ENCODE data around the gene ARHGEF28. TPM values are rescaled to one million over a fixed set of nuclear protein-coding genes. Genes with fewer than 3 reads are reported as not detected.

ARHGEF28 gene
- polyA plus RNA-seq, 1 donor: 16.6 TPM

- peak in 1 of 2 donors; percentile 46 for DNase-seq
- WGBS (ENCODE audit: insufficient coverage, low lambda C conversion rate): no CpG with 5 or more reads among the region's 8 CpGs
- Histone ChIP-seq H3K4me1 (ENCODE audit: control insufficient read depth, insufficient read depth, low read length) (no peaks in the 10 kb centered on the region), H3K36me3 (ENCODE audit: control insufficient read depth, insufficient read depth, low read length) (no peaks in the 10 kb centered on the region), H3K9me3 (ENCODE audit: control insufficient read depth, low read depth, low read length) (no peaks in the 10 kb centered on the region), H3K27ac (ENCODE audit: low read length) (peak overlapping the region; percentile 14), H3K27me3 (ENCODE audit: control insufficient read depth, insufficient read depth, low read length) (no peaks in the 10 kb centered on the region), H3K4me3 (ENCODE audit: low read length) (peak overlapping the region; percentile 53)
Measured at GRCh38 chr5:73814233-73814846, 188.3 kb downstream of the ARHGEF28 start.

- H3K36me3 ChIP-seq (ENCODE audit: control insufficient read depth, insufficient read depth, low read length): no peaks in the 10 kb centered on the region
- DNase-seq: no peak
- H3K4me1 ChIP-seq (ENCODE audit: control insufficient read depth, insufficient read depth, low read length): peaks cover 4% of the 10 kb centered on the region
- no peak overlapping the region for H3K4me3 ChIP-seq (ENCODE audit: low read length)
- no peaks in the 10 kb centered on the region for H3K9me3 ChIP-seq (ENCODE audit: control insufficient read depth, low read depth, low read length)
- H3K27me3 ChIP-seq (ENCODE audit: control insufficient read depth, insufficient read depth, low read length): no peaks in the 10 kb centered on the region
- WGBS (ENCODE audit: insufficient coverage, low lambda C conversion rate): no CpG with 5 or more reads among the region's 4 CpGs
- H3K27ac ChIP-seq (ENCODE audit: low read length): no peak overlapping the region
Measured at GRCh38 chr5:73815631-73816030, 189.6 kb downstream of the ARHGEF28 start.

- DNase-seq: no peak
- Histone ChIP-seq H3K27ac (ENCODE audit: low read length) (no peak overlapping the region), H3K27me3 (ENCODE audit: control insufficient read depth, insufficient read depth, low read length) (no peaks in the 10 kb centered on the region), H3K4me3 (ENCODE audit: low read length) (no peak overlapping the region), H3K9me3 (ENCODE audit: control insufficient read depth, low read depth, low read length) (no peaks in the 10 kb centered on the region), H3K4me1 (ENCODE audit: control insufficient read depth, insufficient read depth, low read length) (peaks cover 5% of the 10 kb centered on the region), H3K36me3 (ENCODE audit: control insufficient read depth, insufficient read depth, low read length) (no peaks in the 10 kb centered on the region)
- 100% methylated on average over 2 of the region's 5 CpGs for WGBS (ENCODE audit: insufficient coverage, low lambda C conversion rate)
Measured at GRCh38 chr5:73816656-73817420, 190.8 kb downstream of the ARHGEF28 start.

GRCh38 chr5:73818357-73818756 lies 192.4 kb downstream of the ARHGEF28 start:
- peaks cover 10% of the 10 kb centered on the region for H3K4me1 ChIP-seq (ENCODE audit: control insufficient read depth, insufficient read depth, low read length)
- DNase-seq: no peak
- no peaks in the 10 kb centered on the region for H3K36me3 ChIP-seq (ENCODE audit: control insufficient read depth, insufficient read depth, low read length)
- H3K27ac ChIP-seq (ENCODE audit: low read length): no peak overlapping the region
- no peak overlapping the region for H3K4me3 ChIP-seq (ENCODE audit: low read length)
- no peaks in the 10 kb centered on the region for H3K9me3 ChIP-seq (ENCODE audit: control insufficient read depth, low read depth, low read length)
- no peaks in the 10 kb centered on the region for H3K27me3 ChIP-seq (ENCODE audit: control insufficient read depth, insufficient read depth, low read length)

- H3K27ac ChIP-seq (ENCODE audit: low read length): no peak overlapping the region
- DNase-seq: peak; percentile 47 to 60
Measured at GRCh38 chr5:73820326-73820725, 194.3 kb downstream of the ARHGEF28 start.

GRCh38 chr5:73821003-73821402 lies 195.0 kb downstream of the ARHGEF28 start:
- no peaks in the 10 kb centered on the region for H3K9me3 ChIP-seq (ENCODE audit: control insufficient read depth, low read depth, low read length)
- WGBS (ENCODE audit: insufficient coverage, low lambda C conversion rate): 100% methylated on average over 1 of the region's 4 CpGs
- no peak overlapping the region for H3K4me3 ChIP-seq (ENCODE audit: low read length)
- no peaks in the 10 kb centered on the region for H3K27me3 ChIP-seq (ENCODE audit: control insufficient read depth, insufficient read depth, low read length)
- H3K36me3 ChIP-seq (ENCODE audit: control insufficient read depth, insufficient read depth, low read length): no peaks in the 10 kb centered on the region
- DNase-seq: no peak
- H3K27ac ChIP-seq (ENCODE audit: low read length): no peak overlapping the region
- H3K4me1 ChIP-seq (ENCODE audit: control insufficient read depth, insufficient read depth, low read length): peaks cover 12% of the 10 kb centered on the region

More at GRCh38 chr5:73820326-73820725, 194.3 kb downstream of the ARHGEF28 start:
- no peaks in the 10 kb centered on the region for H3K9me3 ChIP-seq (ENCODE audit: control insufficient read depth, low read depth, low read length)
- WGBS (ENCODE audit: insufficient coverage, low lambda C conversion rate): no CpG with 5 or more reads among the region's 2 CpGs
- H3K36me3 ChIP-seq (ENCODE audit: control insufficient read depth, insufficient read depth, low read length): no peaks in the 10 kb centered on the region
- H3K27me3 ChIP-seq (ENCODE audit: control insufficient read depth, insufficient read depth, low read length): no peaks in the 10 kb centered on the region
- no peak overlapping the region for H3K4me3 ChIP-seq (ENCODE audit: low read length)
- H3K4me1 ChIP-seq (ENCODE audit: control insufficient read depth, insufficient read depth, low read length): peaks cover 12% of the 10 kb centered on the region

GRCh38 chr5:73822278-73822988 lies 196.4 kb downstream of the ARHGEF28 start:
- no peak for DNase-seq
- whole genome bisulfite sequencing (ENCODE audit: insufficient coverage, low lambda C conversion rate): no CpG with 5 or more reads among the region's 2 CpGs
- no peak overlapping the region for H3K27ac ChIP-seq (ENCODE audit: low read length)
- H3K4me3 ChIP-seq (ENCODE audit: low read length): no peak overlapping the region
- no peaks in the 10 kb centered on the region for H3K9me3 ChIP-seq (ENCODE audit: control insufficient read depth, low read depth, low read length)
- H3K36me3 ChIP-seq (ENCODE audit: control insufficient read depth, insufficient read depth, low read length): no peaks in the 10 kb centered on the region
- H3K27me3 ChIP-seq (ENCODE audit: control insufficient read depth, insufficient read depth, low read length): no peaks in the 10 kb centered on the region
- H3K4me1 ChIP-seq (ENCODE audit: control insufficient read depth, insufficient read depth, low read length): peaks cover 12% of the 10 kb centered on the region

GRCh38 chr5:73822989-73823339 lies 197.0 kb downstream of the ARHGEF28 start:
- H3K4me1 ChIP-seq (ENCODE audit: control insufficient read depth, insufficient read depth, low read length): peaks cover 12% of the 10 kb centered on the region
- H3K27me3 ChIP-seq (ENCODE audit: control insufficient read depth, insufficient read depth, low read length): no peaks in the 10 kb centered on the region
- H3K4me3 ChIP-seq (ENCODE audit: low read length): no peak overlapping the region
- WGBS (ENCODE audit: insufficient coverage, low lambda C conversion rate): 40% methylated on average over 1 of the region's 4 CpGs
- DNase-seq: peak in 1 of 2 donors; percentile 57
- no peak overlapping the region for H3K27ac ChIP-seq (ENCODE audit: low read length)
- no peaks in the 10 kb centered on the region for H3K36me3 ChIP-seq (ENCODE audit: control insufficient read depth, insufficient read depth, low read length)
- H3K9me3 ChIP-seq (ENCODE audit: control insufficient read depth, low read depth, low read length): no peaks in the 10 kb centered on the region

GRCh38 chr5:73823508-73823925 lies 197.5 kb downstream of the ARHGEF28 start:
- no CpG with 5 or more reads among the region's 1 CpG for WGBS (ENCODE audit: insufficient coverage, low lambda C conversion rate)
- no peak overlapping the region for H3K27ac ChIP-seq (ENCODE audit: low read length)
- peaks cover 12% of the 10 kb centered on the region for H3K4me1 ChIP-seq (ENCODE audit: control insufficient read depth, insufficient read depth, low read length)
- H3K27me3 ChIP-seq (ENCODE audit: control insufficient read depth, insufficient read depth, low read length): no peaks in the 10 kb centered on the region
- H3K4me3 ChIP-seq (ENCODE audit: low read length): no peak overlapping the region
- H3K9me3 ChIP-seq (ENCODE audit: control insufficient read depth, low read depth, low read length): no peaks in the 10 kb centered on the region
- peak in 1 of 2 donors; percentile 40 for DNase-seq
- H3K36me3 ChIP-seq (ENCODE audit: control insufficient read depth, insufficient read depth, low read length): no peaks in the 10 kb centered on the region

GRCh38 chr5:73825199-73825598 lies 199.2 kb downstream of the ARHGEF28 start:
- Histone ChIP-seq H3K4me1 (ENCODE audit: control insufficient read depth, insufficient read depth, low read length) (peaks cover 15% of the 10 kb centered on the region), H3K36me3 (ENCODE audit: control insufficient read depth, insufficient read depth, low read length) (no peaks in the 10 kb centered on the region), H3K27ac (ENCODE audit: low read length) (no peak overlapping the region), H3K4me3 (ENCODE audit: low read length) (no peak overlapping the region), H3K27me3 (ENCODE audit: control insufficient read depth, insufficient read depth, low read length) (no peaks in the 10 kb centered on the region), H3K9me3 (ENCODE audit: control insufficient read depth, low read depth, low read length) (no peaks in the 10 kb centered on the region)
- DNase-seq: no peak
- WGBS (ENCODE audit: insufficient coverage, low lambda C conversion rate): 100% methylated on average over 2 of the region's 7 CpGs
